Measurements from ENCODE around the gene GPR55. TPM values are rescaled to one million over a fixed set of nuclear protein-coding genes. Genes with fewer than 3 reads are reported as not detected.

GPR55 gene
- total RNA-seq, 1 experiment from 2014 or later, result 0.19 TPM

- no TSS peak for BruUV-seq (replicated peaks)
- Histone ChIP-seq H3K27me3 (replicated peaks; ENCODE audit: insufficient read depth, low read depth, low read length, poor library complexity) (peaks cover 10% of the 10 kb centered on the region), H3K4me1 (ENCODE audit: insufficient read depth, low read length, poor library complexity, severe bottlenecking) (no peaks in the 10 kb centered on the region), H3K36me3 (ENCODE audit: insufficient read depth, low read length, poor library complexity, severe bottlenecking) (no peaks in the 10 kb centered on the region), H3K9me3 (ENCODE audit: low read depth, low read length, poor library complexity, severe bottlenecking) (no peaks in the 10 kb centered on the region), H3K4me3 (ENCODE audit: low read depth, low read length, poor library complexity, severe bottlenecking) (no peak overlapping the region), H3K27ac (ENCODE audit: low read depth, low read length, poor library complexity, severe bottlenecking) (no peak overlapping the region)
- intact Hi-C loops (cut with micrococcal nuclease; ENCODE audit: unreplicated experiment), result no loop called here
- ChIA-PET POLR2A (ENCODE audit: low non-redundant PET) (no interaction called here), CTCF (no interaction called here)
- DNase-seq (ENCODE audit: low spot score), result no peak
- TF ChIP-seq EZH2 (IDR thresholded peaks at IDR 0.05; ENCODE audit: borderline replicate concordance, low read depth, low read length, poor library complexity, severe bottlenecking), result no peak
- TF ChIP-seq, protein P1, sequence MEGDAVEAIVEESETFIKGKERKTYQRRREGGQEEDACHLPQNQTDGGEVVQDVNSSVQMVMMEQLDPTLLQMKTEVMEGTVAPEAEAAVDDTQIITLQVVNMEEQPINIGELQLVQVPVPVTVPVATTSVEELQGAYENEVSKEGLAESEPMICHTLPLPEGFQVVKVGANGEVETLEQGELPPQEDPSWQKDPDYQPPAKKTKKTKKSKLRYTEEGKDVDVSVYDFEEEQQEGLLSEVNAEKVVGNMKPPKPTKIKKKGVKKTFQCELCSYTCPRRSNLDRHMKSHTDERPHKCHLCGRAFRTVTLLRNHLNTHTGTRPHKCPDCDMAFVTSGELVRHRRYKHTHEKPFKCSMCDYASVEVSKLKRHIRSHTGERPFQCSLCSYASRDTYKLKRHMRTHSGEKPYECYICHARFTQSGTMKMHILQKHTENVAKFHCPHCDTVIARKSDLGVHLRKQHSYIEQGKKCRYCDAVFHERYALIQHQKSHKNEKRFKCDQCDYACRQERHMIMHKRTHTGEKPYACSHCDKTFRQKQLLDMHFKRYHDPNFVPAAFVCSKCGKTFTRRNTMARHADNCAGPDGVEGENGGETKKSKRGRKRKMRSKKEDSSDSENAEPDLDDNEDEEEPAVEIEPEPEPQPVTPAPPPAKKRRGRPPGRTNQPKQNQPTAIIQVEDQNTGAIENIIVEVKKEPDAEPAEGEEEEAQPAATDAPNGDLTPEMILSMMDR (conservative IDR thresholded peaks at IDR 0.05; ENCODE audit: low read depth, low read length), result no peak
These were observed 27.3 kb upstream of the GPR55 start for GRCh38 chr2:230952226-230952956.

DNA sequence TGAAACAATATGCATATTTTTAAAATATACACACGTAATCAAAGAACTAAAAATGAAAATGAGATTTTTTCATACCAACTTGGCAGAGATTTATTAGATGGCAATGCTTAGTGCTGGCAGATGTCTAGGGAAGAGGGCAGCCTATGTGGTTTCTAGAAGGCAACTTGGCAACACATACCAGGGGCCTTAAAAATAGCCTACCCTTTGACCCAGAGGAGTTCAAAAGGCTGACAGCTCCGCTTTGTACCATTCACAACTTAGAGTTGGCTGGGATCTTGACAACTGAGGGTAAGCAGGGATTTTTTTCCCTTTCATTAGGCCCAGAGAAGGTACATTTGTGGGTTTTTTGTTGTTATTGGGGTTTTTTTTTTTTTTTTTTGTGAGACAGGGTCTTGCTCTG lies 26.4 kb upstream of the GPR55 start:
- intact Hi-C loops (cut with micrococcal nuclease; ENCODE audit: unreplicated experiment), result no loop called here
- peaks cover 1% of the 10 kb centered on the region for H3K27me3 ChIP-seq (replicated peaks; ENCODE audit: insufficient read depth, low read depth, low read length, poor library complexity)
- ChIA-PET CTCF (no interaction called here), POLR2A (ENCODE audit: low non-redundant PET) (interaction anchor here (0.7 kb wide), 1 partner anchor 85 kb away, joined by 3 read pairs; no protein-coding TSS in a partner anchor)
- no peaks in the 10 kb centered on the region for H3K4me1 ChIP-seq (ENCODE audit: insufficient read depth, low read length, poor library complexity, severe bottlenecking)
- no peak for TF ChIP-seq EZH2 (IDR thresholded peaks at IDR 0.05; ENCODE audit: borderline replicate concordance, low read depth, low read length, poor library complexity, severe bottlenecking)
- TF ChIP-seq, protein P1 (conservative IDR thresholded peaks at IDR 0.05; ENCODE audit: low read depth, low read length), result no peak
- H3K4me3 ChIP-seq (ENCODE audit: low read depth, low read length, poor library complexity, severe bottlenecking), result no peak overlapping the region
- H3K36me3 ChIP-seq (ENCODE audit: insufficient read depth, low read length, poor library complexity, severe bottlenecking), result no peaks in the 10 kb centered on the region
- H3K27ac ChIP-seq (ENCODE audit: low read depth, low read length, poor library complexity, severe bottlenecking), result no peak overlapping the region
- BruUV-seq (replicated peaks), result no TSS peak
- H3K9me3 ChIP-seq (ENCODE audit: low read depth, low read length, poor library complexity, severe bottlenecking), result no peaks in the 10 kb centered on the region
- DNase-seq (ENCODE audit: low spot score), result no peak

DNA sequence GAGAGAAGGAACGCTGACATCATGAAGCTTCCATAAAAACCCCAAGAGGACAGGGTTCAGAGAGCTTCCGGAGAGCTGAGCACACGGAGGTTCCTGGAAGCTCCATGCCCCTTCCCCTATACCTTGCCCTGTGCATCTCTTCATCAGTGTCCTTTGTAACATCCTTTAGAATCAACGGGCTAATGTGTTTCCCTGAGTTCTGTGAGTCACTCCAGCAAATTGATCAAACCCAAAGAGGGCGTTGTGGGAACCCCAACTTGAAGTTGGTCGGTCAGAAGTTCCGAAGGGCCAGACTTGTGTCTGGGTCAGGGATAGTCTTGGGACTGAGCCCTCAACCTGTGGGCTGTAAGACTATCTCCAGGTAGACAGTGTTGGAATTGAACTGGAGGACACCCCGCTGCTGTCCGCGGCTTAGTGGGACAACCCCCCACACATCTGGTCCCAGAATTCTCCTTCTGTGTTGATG lies 25.9 kb upstream of the GPR55 start:
- Histone ChIP-seq H3K27me3 (replicated peaks; ENCODE audit: insufficient read depth, low read depth, low read length, poor library complexity) (no peaks in the 10 kb centered on the region), H3K9me3 (ENCODE audit: low read depth, low read length, poor library complexity, severe bottlenecking) (no peaks in the 10 kb centered on the region), H3K4me3 (ENCODE audit: low read depth, low read length, poor library complexity, severe bottlenecking) (no peak overlapping the region), H3K27ac (ENCODE audit: low read depth, low read length, poor library complexity, severe bottlenecking) (no peak overlapping the region), H3K4me1 (ENCODE audit: insufficient read depth, low read length, poor library complexity, severe bottlenecking) (no peaks in the 10 kb centered on the region), H3K36me3 (ENCODE audit: insufficient read depth, low read length, poor library complexity, severe bottlenecking) (no peaks in the 10 kb centered on the region)
- intact Hi-C loops (cut with micrococcal nuclease; ENCODE audit: unreplicated experiment), result no loop called here
- CTCF ChIA-PET, result no interaction called here
- TF ChIP-seq EZH2 (IDR thresholded peaks at IDR 0.05; ENCODE audit: borderline replicate concordance, low read depth, low read length, poor library complexity, severe bottlenecking), result no peak
- TF ChIP-seq, protein P1 (conservative IDR thresholded peaks at IDR 0.05; ENCODE audit: low read depth, low read length), result no peak
- BruUV-seq (replicated peaks), result no TSS peak
- POLR2A ChIA-PET (ENCODE audit: low non-redundant PET), result no interaction called here
- DNase-seq (ENCODE audit: low spot score), result no peak

Measured in A673 (cell line).